DMS153 treated with DMSO at 0.1 percent for 48 hours (cell line): ENCODE measurements around the gene PC.

Experiments
- DNase-seq: peaks from one replicate; lab custom pipeline; 2025; ENCODE audit not compliant: unreplicated experiment; lab: John Stamatoyannopoulos, UW

Gene PC

GRCh38 chr11:66885950-66886440, 72.2 kb downstream of the PC start:
- DNase-seq, result no peak

DNA sequence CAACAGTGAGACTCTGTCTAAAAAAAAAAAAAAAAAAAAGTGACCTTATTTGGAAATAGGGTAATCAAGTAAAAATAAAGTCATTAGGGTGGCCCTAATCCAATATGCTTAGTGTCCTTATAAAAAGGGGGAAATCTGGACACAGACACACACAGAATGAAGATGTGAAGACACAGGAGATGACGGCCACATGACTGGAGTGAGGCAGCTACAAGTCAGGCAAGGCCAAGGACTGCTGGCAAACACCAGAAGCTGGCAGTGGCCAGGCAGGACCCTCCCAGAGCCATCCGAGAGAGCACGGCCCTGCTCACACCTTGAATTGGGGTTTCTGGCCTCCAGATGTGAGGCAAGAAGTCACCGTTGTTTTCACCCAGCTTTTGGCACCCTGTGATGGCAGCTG, 72.7 kb downstream of the PC start:
- no peak for DNase-seq

DNA sequence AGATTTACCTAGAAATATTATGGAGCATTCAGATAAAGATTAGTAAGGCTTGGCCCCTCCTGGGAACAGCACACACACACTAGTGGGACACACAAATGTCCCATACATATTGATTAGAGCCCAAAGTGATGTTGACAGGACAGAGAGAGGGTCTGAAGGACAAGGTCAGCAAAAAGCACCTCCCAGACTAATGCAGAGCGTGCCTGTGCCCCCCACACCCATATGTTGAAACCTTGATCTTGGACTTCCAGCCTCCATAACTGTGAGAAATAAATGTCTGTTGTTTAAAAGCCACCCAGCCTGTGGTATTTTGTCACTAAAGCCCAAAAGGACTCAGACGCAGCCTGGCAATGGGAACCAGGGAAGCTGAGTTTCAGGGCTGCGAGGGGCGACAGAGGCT, 73.7 kb downstream of the PC start:
- no peak for DNase-seq

DNA sequence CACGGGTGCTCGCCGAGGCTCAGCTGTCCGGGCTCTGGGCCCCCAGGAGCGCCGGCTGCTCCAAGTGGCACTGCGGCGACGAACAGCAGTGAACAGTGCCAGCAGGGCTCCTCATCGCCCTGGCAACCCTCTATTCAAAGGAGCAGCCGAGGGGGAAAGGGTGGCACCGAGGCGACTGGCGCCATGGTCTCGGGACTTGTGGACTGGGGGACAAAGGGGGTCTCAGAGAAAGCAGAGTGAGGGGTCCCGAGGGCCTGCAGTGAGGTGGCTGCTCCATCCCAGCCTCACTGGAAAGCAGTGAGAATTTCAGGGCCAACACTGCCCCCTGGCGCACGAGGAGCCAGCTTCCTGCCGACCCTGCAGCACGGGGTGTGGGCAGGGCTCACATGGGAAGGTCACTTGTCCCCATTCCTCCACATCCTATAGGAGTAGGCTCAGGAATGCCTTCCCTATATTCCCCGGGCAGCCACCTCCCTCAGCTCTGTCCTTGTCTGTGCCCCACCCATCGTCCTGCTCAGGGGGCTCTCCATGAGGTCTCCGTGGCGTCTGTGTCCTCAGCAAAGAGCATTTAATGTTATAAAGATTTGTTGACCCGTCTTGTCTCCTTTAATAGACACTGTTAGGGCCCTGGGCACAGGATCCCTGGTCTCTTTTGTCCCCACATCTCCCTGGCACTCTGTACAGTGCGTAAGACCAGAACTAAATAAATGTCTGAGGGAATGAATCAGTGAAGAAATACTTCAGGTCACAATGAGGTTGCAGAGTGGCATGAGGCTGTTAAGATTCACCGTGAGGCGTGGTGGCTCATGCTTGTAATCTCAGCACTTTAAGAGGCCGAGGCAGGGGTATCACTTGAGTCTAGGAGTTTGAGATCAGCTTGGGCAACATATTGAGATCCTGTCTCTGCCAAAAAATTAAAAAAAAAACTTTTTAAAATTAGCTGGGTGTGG, 74.9 kb downstream of the PC start:
- peak; percentile 60 for DNase-seq

- DNase-seq, result no peak
Measured at GRCh38 chr11:66882561-66883015, 75.6 kb downstream of the PC start.

DNA sequence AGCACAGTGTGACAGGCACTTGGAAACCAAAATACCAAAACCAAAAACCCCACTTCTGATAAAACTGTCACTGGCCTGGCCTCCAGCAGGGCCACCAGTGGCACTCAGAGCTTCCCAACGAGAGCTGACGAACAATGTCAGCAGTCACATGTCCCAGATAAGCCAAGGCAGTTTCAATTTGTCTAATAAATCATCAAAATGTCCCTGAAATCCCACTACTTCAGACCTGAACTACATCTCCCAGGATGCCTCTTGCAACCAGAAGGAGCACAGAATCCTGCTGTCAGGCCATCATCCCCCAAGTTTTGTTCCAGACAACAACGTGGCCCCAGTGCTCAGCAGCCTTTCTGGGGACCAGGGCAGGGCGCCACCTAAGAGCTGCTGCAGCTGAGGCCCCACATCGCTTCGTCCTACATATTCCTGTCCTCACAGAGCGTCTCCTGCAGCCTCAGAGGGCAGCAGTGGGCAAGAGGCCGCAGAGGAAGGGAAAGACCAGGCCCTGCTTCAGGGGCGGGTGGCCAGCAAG, 76.2 kb downstream of the PC start:
- DNase-seq, result no peak

- DNase-seq, result peak; percentile 34
Measured at GRCh38 chr11:66881451-66881835, 76.7 kb downstream of the PC start.

- DNase-seq, result peak; percentile 89
Measured at GRCh38 chr11:66880496-66881450, 77.4 kb downstream of the PC start.

DNA sequence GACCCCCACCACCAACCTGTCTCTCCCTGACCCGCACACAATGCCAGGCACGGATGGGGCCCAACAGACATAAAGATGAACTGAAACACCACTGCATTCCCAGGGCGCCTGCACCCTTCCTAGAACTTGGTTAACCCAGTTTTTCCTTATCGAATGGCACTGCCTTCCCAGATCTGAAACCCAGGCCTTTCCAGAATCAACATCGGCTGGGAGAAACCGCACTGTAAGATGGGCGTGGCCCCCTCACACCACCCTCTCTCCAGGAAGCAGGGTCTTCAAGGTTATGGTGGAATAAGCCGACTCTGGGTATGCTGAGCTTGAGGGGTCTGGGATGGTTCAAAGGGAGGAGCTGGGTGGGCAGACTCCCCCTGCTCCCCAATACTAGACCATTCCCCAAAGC, 78.2 kb downstream of the PC start:
- DNase-seq, result no peak

DNA sequence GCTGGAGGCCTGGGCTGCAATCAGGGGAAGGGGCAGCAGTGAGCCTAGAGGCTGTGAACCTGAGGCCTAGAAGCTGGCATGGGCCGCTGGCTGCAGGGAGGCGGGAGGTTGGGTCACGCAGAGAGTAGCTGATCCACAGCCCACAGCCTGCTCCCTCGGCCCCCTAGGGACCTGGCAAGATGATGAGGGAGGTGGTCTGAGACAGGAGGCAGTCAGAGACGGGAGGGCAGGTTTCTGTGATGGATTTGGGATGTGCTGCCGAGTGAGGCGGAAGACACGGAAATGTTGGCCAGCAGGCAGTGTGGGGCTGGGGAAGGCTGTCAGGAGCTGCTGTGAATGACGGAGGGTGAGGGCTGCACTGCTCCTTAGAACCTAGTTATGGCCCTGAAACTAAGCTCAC, 78.6 kb downstream of the PC start:
- no peak for DNase-seq

GRCh38 chr11:66879000-66879399, 79.2 kb downstream of the PC start:
- no peak for DNase-seq

DNA sequence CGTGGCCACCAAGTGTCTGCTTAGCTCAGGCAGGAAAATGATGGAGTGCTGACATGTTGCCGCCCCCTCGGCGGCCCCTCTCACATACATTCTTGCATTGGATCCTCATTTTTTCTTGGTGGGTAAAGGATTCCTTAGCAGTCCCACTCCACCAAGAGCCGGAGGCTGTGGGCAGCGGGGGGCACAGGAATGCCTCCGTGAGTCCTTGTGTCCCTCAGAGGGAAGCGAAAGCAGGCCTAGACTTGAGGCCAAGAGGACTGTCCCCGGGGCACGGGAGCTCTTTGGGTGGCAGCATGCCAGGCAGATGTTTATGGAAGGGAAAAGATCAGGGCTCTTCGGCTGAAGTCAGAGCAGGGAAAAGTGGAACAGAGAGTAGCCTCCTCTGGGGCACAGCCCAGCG, 79.7 kb downstream of the PC start:
- DNase-seq, result no peak

- no peak for DNase-seq
Measured at GRCh38 chr11:66877588-66878385, 80.4 kb downstream of the PC start.

DNA sequence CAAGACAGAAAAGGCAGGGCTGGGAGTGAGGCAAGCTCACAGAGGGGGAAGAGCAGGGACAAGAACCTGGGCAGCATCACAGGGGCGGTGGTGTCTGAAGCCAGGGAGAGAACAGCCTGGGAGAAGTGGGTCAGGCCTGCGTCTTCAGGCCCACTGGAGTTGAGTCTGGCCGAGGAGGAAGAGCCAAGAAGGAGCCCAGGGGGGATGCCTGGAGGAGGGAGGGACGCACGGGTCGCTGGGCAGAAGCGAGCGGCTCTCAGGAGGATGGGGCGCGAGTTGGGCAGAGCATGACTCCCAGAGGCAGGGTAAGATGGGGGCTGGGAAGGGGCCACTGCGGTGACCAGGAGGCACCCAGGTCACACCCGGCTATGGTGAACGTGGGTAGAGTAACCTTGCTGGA, 82.8 kb downstream of the PC start:
- no peak for DNase-seq

GRCh38 chr11:66874232-66874631, 84.0 kb downstream of the PC start:
- no peak for DNase-seq

- DNase-seq, result no peak
Measured at GRCh38 chr11:66871521-66871901, 86.7 kb downstream of the PC start.

DNA sequence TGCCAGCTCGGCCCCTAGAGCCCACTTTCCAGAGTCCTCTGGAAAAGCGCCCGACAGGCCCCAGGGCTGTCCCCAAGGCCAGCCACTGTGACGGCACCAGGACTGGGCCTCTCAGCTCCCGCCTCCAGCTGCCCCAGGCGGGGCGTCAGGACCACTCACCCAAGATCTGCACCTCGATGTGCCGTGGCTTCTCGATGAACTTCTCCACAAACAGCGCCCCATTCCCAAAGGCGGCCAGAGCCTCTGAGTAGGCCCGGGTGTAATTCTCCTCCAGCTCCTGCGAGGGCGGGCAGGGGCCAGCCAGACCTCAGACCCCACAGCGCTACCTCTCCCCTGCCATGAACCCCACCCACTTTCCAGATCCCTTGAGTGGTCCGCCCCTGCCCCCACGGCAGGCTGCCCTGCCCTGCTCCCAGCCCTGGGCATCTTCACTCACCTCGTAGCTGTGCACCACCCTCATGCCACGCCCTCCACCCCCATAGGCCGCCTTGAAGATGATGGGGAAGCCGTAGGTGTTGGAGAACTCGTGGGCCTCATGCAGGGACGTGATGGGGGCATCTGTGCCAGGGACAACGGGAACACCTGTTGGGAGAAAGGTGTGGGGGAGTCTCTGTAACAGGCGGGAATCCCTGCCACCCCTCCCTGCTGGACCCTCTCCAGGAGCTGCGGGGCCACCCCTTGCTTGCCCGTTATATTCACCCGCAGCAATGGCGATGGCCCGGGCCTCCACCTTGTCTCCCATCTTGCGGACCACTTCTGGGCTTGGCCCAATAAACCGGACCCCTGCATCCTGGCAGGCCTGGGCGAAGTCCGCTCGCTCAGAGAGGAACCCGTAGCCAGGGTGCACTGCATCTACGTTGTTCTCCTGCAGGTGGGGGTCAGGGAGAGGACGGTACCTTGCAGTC, 87.3 kb downstream of the PC start:
- DNase-seq, result no peak

- DNase-seq, result no peak
Measured at GRCh38 chr11:66870131-66870530, 88.1 kb downstream of the PC start.

DNA sequence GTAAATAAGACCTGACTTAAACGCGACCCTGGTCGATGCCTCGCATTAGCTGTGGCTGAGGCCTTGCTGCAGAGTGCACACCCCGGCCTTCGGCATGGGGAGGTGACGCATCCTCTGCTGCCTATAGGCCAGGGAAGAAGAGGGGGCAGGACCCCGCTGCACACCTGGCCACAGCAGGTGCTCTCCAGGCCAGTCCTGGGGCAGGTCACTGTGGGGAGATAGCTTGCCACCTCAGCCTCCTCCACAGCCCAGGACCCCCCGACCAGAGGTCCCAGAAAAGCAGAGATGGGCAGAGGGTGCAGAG, 88.7 kb downstream of the PC start:
- no peak for DNase-seq
